Measurements from ENCODE around the gene DOK6. TPM values are rescaled to one million over a fixed set of nuclear protein-coding genes. Genes with fewer than 3 reads are reported as not detected.

Gene DOK6
- total and polyA plus RNA-seq, 2 of the 13 experiments (the other 11 are each of a cell fraction or from before 2014, with no cell fraction given), result 17.0 to 17.2 TPM

GRCh38 chr18:69432847-69433246 is 32.2 kb downstream of the DOK6 start:
- POLR2A ChIA-PET, result no interaction called here
- Histone ChIP-seq H3K9me3 (ENCODE audit: low read length) (0 out of 2 replicates have a peak, but pooled peaks cover 2% of the 10 kb centered on the region), H3K27ac (ENCODE audit: extremely low read length, insufficient read depth, low read length) (no peak overlapping the region), H3K4me3 (replicated peaks in 1 of 3; ENCODE audit: insufficient read depth in 1 of 3, low read depth in 2 of 3, low read length in 3 of 3) (no peak overlapping the region), H3K9ac (ENCODE audit: insufficient read depth, low read depth, low read length) (no peak overlapping the region), H3K27me3 (ENCODE audit: control insufficient read depth in 1 of 2, insufficient read depth in 2 of 2, low read length in 2 of 2) (no peaks in the 10 kb centered on the region), H4K20me1 (ENCODE audit: insufficient read depth, low read length) (no peaks in the 10 kb centered on the region), H3K79me2 (ENCODE audit: insufficient read depth, low read length) (no peaks in the 10 kb centered on the region), H2AFZ (ENCODE audit: low read length) (no peak overlapping the region), H3K36me3 (replicated peaks in 1 of 2; ENCODE audit: control insufficient read depth in 1 of 2, insufficient read depth in 2 of 2, low read length in 2 of 2) (no peaks in the 10 kb centered on the region), H3K4me1 (ENCODE audit: insufficient read depth, low read length) (peaks cover 12% of the 10 kb centered on the region), H3K4me2 (ENCODE audit: low read depth, low read length) (no peak overlapping the region)
- DNase-seq (ENCODE audit: low spot score) (no peak), ATAC-seq (no peak), FAIRE-seq (no peak)
- no TSS peak for BruUV-seq (replicated peaks)
- CTCF ChIA-PET (ENCODE audit: low intra/inter-chr PET ratio, low total read pairs), result no interaction called here
- in situ Hi-C loops (cut with HindIII; ENCODE audit: extremely low pct_ligation_motif_present, low pct_unique_long_range_greater_than_20kb), result no loop called here
- intact Hi-C loops (cut with micrococcal nuclease; ENCODE audit: unreplicated experiment), result no loop called here
- TF ChIP-seq ZBTB25 (CRISPR knock-in tag; IDR thresholded peaks at IDR 0.05) (no peak), ZNF782 (CRISPR knock-in tag; IDR thresholded peaks at IDR 0.05; ENCODE audit: borderline replicate concordance) (no peak), THAP11 (CRISPR knock-in tag; IDR thresholded peaks at IDR 0.05) (no peak), KLF9 (CRISPR knock-in tag; IDR thresholded peaks at IDR 0.05; ENCODE audit: low read depth) (no peak), SP1 (IDR thresholded peaks at IDR 0.05) (no peak), SP1 (CRISPR knock-in tag; IDR thresholded peaks at IDR 0.05) (no peak), NFKBIZ (CRISPR knock-in tag; IDR thresholded peaks at IDR 0.05) (no peak), ZNF496 (CRISPR knock-in tag; IDR thresholded peaks at IDR 0.05; ENCODE audit: insufficient replicate concordance) (no peak), EHMT2 (IDR thresholded peaks at IDR 0.05; ENCODE audit: borderline replicate concordance, low read depth, low read length) (no peak), ZNF652 (CRISPR knock-in tag; IDR thresholded peaks at IDR 0.05; ENCODE audit: borderline replicate concordance, low read depth) (no peak), ZHX2 (IDR thresholded peaks at IDR 0.05; ENCODE audit: low read depth) (no peak), ZHX2 (CRISPR knock-in tag; IDR thresholded peaks at IDR 0.05; ENCODE audit: borderline replicate concordance) (no peak), RAD51 (IDR thresholded peaks at IDR 0.05; ENCODE audit: borderline replicate concordance) (no peak), ZNF24 (IDR thresholded peaks at IDR 0.05) (no peak), NRL (CRISPR knock-in tag; IDR thresholded peaks at IDR 0.05; ENCODE audit: borderline replicate concordance) (no peak), SUZ12 (IDR thresholded peaks at IDR 0.05; ENCODE audit: low read depth, low read length) (no peak), MIER3 (CRISPR knock-in tag; IDR thresholded peaks at IDR 0.05; ENCODE audit: borderline replicate concordance) (no peak), ZNF512 (CRISPR knock-in tag; IDR thresholded peaks at IDR 0.05) (no peak)
